Stimulated activated CD8-positive, alpha-beta memory T cell treated with anti-CD3 and anti-CD28 coated beads, Interleukin-15, amount 100 ng/mL, for 4 hours (primary cell): ENCODE measurements around the gene EPHA6.
"Not testable (repeated sequence)": the region's sequence is repeated elsewhere in the genome, so short reads cannot be mapped to it uniquely, and the experiment has no call there.

Experiments
- DNase-seq, 2 donors: peaks; one replicate each; pipeline ENCODE4 v3.0.0-alpha.2; 2020; ENCODE audit warnings: low read depth in 2 of 2

Gene EPHA6

DNA sequence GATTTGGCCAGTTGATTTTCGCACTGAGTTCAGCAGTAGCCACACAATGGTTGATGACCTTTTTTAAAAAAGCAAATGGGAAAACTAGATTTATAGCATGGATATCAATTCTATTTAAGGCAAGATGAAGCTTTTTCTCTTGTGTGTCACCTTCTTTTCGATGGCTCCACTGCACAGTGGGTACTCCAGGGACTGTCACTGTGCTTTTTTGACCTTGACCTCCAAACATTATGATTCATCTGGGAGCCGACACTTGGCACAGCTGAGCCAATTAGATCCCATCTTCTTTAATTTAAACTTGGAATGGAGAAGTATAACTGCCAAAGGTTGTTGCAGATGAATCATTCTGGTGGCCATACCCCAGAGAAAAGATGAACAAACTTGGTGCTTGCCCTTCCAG, 367.3 kb downstream of the EPHA6 start:
- no peak for DNase-seq

DNA sequence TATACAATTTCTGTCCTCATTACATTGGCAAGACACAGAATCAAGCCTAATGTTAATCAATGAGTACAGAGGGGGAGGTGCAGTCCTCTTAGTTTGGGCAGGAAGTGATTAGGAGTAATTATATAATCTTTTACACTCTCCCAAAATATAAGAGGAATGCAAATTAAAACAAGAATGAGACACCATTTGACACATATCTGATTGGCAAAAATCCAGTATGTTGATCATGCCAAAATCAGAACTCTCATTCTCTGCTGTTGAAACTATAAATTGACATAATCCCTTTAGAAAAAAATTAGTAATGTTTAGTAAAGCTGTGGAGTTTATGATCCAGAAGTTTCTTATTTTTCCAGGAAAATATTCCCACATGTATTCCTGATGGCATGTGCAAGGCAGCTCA, 373.4 kb downstream of the EPHA6 start:
- DNase-seq, result no peak

DNA sequence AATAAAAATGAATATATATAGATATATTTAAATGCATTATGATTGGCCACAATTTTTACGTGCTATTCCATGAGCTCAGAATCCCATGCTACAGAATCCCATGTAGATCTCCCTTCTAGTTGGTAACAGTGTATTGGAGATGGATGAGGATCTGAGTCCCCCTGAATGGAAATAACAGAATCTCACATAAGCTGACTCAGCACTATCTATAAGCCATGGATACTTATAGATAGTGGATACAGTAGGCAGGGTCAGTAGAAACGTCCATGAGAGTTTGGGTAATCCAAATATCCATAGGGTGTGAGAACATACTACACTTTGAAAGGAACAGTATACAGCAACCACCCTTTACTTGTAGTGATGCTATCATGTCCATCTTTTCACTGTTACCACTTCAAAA, 375.4 kb downstream of the EPHA6 start:
- no peak for DNase-seq

DNA sequence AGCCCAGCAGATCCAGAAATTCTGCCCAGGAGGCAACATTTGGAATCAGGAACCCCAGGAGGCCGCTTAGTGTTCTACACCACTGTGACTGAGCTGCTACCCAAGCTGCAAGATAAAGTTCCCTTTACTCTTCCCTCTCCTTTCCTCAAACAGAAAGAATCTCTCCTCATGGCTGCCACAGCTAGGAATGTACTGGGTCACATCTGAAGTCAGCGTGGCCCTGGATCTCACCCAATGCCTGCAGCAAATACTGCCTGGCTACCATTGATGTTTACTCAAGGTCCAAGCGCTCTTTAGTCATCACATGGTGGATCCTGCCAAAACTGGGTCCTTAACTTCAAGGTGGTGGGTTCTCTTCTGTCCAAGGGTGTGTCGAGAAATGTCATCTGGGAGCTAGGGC, 382.7 kb downstream of the EPHA6 start:
- no peak for DNase-seq

DNA sequence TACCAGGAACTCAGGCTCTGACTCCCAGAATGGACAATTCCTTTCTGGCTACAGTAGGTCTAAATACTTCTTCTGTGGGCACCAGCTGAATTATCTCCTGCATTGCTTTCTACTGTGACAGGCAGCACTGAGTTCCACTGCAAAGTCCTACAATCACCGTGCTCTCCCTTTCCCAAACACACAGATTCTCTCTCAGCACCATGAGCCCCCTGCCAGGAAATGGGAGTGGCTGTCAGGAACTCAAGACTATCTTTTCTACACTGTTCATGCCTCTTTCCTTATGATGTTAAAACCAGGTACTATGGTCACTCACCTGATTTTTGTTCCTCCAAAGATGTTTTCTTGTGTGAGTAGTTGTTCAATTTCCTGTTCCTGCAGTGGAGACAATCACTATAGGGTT, 383.4 kb downstream of the EPHA6 start:
- no peak for DNase-seq

DNA sequence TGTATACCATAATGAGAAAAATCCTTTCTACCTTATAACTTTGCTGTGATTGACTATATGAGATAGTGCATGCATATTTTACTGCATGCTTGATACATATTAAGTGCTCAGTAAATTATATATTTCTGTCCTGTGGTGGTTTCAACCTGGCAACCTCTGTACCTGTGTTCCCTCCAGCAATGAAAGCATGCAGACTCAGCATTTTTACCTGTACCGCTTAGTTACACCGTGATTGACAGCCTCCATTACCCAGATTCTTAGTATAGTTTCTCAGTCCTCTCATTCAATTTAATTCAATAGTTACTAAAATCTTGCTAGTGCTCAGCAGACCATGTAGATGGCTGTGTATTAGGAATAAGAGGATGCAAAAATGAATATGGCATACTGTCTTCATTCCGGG, 386.0 kb downstream of the EPHA6 start:
- no peak for DNase-seq

DNA sequence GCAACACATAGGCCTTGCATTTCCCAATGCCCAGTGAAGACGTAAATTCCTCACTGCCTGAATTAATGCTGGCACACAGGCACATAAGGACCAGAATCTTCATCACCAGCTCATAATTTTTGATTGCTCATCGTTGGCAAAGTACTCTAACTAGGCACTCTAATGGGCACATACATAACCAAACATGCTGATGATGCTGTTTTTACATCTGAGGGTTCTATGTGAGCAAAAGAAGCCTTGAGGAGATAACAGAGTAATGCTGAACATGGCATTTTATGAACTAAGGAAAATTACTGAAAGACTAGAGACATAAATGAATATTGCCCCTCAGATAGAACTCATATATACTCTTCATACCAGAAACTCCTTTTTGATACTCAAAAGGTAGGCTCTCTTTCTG, 387.4 kb downstream of the EPHA6 start:
- no peak for DNase-seq

DNA sequence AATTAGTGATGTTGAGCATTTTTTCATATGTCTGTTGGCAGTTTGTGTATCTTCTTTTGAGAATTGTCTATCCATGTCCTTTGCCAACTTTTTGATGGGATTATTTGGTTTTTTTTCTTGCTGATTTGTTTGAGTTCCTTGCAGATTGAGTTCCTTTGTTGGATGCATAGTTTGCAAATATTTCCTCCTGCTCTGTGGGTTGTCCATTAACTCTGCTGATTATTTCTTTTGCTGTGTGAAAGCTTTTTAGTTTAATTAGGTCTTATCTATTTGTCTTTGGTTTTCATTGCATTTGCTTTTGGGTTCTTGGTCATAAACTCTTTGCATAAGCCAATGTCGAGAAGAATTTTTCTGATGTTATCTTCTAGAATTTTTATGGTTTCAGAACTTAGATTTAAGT, 414.6 kb downstream of the EPHA6 start:
- no peak for DNase-seq

DNA sequence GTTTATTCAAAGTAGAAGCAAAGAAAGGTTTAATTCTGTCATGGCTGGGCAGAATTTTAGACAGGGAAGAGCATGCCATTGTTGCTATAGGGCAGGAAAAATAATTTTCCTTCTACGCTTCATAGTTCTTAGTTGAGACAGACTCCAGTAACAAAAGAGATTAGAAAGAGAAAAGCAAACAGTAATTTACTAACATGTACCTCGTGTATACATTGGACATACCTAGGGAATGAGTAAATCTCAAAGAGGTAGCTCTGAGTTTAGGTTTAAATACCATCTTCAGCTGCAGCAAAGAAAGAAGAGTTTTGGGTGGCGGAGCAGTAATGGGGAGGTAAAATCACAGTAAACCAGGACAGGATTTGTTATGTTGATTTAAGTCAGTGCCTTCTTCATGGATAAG, 416.1 kb downstream of the EPHA6 start:
- no peak for DNase-seq

DNA sequence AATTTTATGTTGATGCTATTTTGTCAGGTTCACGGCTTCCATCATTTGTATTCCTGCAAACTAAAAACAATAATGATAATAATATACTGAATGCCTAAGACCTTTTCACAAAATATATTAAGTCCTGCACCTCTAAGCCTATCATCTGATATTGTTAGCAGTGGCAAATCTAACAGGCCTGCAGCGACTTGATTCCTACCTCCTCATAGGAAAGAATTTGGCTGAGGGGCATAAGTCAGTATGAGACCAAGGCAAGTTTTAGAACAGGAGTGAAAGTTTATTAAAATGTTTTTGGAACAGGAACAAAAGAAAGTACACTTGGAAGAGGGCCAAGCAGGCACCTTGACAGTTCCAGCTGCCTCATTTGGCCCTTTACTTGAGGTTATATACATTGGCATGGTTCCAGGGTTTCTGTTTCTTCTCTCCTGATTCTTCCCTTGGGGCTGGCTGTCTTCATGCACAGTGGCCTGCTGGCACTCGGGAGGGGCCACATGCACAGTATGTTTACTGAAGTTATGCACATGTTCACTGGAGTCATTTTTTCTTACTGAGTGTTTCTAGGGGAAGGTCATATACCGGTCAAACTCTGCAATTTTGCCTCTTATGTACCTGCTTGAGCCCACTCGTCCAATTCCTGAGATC, 418.1 kb downstream of the EPHA6 start:
- no peak for DNase-seq

DNA sequence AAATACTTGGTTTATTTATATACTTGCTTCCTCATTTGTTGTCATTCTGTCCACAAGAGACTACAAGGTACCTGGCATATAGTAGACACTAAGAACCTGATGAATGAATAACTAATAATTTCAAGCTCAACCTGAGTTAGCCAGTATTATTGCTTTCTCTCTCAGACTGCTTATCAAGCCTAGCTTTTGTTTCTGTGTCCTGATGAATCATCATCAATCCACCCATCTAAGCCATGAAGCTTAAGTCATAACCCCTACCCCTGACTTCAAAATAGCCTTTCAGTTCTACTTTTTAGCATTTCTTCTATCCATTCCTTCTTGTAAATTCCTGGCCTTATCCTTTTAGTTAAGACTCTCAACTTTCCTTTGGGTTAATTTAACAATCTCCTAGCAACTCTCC, 420.8 kb downstream of the EPHA6 start:
- no peak for DNase-seq

DNA sequence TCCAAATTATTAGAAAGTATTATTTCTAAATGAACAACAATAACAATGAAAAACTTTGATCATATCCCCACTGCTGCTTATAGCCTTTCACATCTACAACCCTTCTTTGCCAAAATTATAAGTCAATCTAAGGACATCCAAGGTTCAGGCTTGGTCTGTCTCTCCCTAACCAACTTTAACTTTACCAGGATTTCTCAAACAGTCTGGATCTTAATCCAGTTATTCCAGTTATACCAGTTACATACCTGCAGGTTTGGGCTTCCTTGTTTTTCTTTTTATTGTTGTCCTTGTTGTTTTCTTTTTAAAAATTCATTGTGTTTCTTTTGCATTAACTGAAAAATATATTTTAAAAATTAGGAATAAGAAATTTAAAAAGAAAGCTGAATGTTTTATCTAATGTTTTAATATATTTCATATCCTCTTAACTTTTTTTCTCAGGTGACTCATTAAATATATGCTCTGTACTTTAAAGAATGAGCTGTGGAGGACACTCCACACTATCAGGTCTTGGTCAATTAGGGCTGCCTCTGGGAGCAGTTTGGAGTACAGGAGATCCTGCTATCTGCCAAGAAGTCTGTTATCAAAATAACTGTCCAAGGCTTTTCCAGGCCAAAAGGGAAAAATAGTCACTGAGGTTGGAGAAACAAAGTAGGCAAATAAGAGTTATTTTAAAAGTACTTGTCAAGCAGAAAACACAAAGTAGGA, 421.4 kb downstream of the EPHA6 start:
- no peak for DNase-seq

DNA sequence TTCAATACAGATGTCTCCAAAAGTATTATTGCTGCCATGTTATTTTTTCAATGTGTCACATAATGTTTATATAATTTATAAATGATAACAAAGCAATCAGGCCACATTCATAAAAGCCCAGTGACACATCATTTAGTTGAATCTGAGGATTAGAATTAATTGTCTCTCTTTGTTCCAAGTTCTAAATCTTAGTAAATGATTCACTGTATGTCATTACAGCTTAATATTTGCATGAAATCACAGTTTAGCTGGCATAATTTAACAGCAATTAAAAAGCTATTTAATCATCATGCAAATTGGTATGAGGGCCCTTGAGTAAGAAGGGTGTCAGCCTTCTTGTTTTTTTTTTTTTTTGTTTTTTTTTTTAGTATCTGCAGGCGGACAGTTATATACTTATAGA, 427.0 kb downstream of the EPHA6 start:
- DNase-seq, result no peak

DNA sequence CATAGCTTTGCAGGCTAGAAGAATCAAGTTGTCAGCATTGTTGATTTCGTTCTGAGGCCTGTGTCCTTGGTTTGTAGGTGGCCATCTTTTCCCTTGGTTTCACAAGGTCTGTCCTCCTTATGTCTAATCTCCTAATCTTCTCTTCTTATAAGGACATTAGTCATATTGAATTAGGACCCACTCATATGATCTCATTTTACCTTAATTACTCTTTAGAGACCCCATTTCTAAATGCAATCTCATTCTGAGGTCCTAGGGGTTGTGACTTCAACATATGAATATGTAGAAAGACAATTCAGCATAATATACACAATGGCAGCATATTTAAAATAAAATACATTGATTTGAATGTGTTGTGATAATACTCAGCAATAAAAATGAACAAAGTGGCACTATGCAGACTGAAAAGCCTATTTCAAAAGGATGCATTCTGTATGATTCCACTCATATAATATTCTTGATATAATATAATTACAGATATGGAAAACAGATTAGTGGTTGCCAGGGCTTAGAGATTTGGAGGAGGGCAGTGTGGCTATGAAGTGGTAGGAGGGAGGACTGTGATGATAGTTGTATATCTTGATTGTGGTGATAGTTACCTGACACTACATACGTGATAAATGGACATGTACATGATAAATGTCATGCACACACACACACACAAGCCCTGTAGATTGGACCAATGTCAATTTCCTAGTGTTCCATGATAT, 431.0 kb downstream of the EPHA6 start:
- DNase-seq, result no peak

DNA sequence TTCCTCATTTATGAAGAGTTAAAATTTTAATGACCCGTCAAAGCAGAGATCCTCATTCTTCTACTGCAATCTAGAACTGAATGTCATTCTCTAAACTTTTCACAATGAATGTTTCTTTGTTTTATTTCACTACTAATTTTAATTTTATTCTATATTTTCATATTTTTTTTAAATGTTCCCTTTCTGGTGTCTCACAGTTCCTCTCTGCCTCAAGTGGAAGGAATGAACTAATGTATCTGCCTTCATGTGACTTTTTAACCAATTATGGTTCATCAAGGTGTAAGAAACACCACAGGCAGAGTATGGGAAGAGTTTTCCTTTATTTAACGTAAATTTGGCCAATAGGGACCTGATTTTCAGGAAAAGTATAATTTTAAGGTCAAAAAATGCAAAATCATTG, 441.7 kb downstream of the EPHA6 start:
- no peak for DNase-seq

DNA sequence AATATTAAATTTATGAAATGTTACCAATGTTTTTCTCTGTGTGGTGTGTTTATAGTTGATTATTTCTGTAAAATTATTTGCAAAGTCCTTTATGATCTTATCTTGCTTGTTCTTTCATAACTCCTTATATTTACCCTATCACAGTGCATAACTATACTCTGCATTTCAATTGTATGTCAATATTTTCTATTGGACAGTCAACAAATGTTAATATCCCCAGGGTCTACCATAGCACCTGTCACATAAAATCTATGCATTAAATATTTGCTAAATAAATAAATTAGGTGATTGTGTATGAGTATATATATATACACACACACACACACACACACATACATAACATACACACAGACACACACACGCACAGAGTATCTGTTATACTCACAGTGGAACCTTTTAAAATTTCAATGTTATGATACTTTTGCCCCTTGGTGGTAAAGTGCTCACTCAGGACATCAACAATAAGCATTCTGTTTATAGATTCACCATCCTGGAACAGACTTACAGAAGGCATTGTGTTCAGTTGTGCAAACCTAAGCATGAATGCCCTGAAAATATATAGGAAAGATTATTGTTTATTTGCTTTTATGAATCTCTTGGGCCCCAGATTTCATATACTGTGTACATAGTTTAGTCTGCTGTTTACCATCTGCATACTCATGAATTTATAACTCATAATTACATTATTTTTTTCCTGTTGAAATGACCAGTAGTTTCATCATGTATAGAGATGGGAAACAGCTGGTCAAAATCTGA, 443.7 kb downstream of the EPHA6 start:
- no peak for DNase-seq

DNA sequence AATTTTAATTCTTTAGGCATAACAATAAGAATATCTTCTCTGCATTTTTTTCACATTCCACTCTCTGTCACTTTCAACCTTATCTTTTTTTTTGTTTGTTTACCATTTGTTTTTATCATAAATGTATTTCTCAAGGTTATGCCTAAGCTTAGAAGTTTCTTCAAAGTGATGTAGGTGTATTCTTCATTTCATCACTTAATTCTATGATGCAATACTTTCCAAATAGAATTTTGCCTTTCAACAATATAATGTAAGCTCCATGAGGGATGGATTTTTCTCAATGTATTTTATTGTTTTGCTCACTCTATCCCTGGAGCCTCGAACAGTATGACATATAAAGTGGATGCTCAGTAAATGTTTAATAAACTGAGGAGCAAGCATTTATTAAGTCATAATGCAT, 444.9 kb downstream of the EPHA6 start:
- no peak for DNase-seq

DNA sequence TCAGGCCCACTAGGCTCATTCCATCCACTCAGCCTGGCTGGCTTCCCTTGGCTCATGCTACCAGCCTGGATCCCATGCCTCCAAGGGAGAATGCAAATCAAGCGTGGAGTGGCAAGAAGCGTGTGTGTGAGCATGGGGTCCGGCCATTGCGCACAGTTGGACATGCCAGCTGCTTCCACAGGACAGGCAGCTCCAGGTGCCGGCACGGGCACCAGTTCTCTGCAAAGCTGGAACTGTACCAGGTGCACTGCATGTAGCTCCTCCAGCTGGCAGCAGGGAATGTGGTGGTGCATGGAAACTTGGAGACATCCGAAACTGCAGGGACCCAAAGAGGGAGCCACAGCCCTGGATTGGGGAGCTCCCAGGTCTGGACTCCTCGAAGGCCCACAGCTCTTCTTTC, 449.8 kb downstream of the EPHA6 start:
- DNase-seq, result no peak

DNA sequence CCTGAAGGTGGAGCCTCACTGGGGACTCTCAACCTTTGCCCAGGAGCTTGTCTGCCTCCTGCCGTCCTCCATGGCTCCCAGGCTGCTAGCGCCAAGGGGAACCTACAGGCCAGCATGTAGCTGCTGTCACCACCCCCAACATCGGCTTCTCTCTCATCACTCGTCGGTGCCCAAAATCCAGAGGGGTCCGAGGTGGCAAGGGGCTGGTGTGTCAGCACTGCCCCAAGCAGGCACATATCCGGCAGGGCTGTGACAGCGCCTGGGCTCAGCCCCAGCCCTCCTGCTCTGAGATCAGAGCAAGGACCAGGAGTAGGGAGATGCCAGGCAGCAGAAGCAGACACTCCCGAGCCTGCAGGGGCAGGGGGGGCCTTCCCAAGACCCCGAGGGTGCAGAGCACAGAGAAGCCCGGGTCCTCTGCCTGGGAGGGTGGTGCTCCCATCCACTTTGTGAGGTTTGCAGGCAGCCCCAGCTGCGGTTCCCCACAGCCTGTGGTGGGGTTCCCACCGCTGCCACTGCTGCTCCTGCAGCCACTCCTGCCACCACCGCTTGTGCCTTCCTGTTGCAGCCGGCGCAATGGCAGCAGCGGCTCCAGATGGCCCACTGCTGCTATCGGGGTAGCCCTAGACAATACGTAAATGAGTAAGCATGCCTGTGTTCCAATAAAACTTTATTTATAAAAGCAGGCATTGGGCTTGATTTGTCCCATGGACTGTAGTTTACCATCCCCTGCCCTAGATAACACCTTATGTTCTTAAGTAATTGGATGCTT, 451.0 kb downstream of the EPHA6 start:
- DNase-seq, result no peak

DNA sequence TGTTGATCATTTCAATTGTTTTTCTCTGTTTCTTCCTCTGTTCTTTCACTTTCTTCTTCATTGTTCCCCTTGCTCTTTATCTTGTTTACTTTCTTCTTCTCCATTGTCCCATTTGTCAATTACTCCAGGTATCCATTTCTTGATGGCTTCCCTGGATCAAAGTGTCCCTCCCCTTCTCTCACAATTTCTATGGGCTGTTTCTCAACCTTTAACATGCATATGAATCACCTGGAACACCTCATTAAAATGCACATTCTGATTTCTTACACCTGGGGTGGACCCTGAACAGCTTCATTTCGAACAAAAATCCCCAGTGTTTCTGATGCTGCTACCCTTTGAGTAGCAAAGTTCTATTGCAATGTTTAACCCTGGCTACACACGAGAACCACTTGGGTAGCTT, 454.8 kb downstream of the EPHA6 start:
- no peak for DNase-seq

DNA sequence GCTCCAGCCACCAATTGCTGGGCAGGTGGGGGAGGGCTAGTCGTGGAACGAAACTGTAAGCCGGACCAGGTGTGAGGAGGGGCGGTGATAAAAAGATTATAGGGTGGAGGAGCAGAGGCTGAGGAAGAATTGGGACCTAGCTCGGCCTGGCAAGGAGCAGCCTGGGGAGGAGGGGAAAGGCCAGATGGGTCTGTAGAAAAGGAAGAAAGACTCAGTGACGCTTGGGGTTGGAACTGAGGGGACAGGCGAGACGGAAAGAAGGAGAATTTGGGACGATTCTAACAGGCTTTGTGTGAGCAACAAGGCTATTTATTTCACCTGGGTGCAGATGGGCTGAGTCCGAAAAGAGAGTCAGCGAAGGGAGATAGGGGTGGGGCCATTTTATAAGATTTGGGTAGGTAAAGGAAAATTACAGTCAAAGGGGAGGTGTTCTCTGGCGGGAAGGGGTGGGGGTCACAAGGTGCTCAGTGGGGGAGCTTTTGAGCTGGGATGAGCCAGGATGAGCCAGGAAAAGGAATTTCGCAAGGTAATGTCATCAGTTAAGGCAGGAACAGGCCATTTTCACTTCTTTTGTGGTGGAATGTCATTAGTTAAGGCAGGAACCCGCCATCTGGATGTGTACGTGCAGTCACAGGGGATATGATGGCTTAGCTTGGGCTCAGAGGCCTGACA, 462.6 kb downstream of the EPHA6 start:
- not testable (repeated sequence) for DNase-seq
